Hepatocyte (in vitro differentiated cells): ENCODE data around the gene BACH2.

ENCODE experiments used
- EZH2 ChIP-seq: fragments of 200-600 bp; sonication (generic); IDR thresholded peaks from 2 replicates; pipeline ENCODE4 v1.6.1; 2016; ENCODE audit warnings: antibody characterized with exemption, mild to moderate bottlenecking, borderline replicate concordance
- EZH2phosphoT487 ChIP-seq: fragments of 200-600 bp; sonication (generic); IDR thresholded peaks from one replicate; pipeline ENCODE4 v1.6.1; 2018; ENCODE audit warnings: antibody characterized with exemption, mild to moderate bottlenecking, low read depth, moderate library complexity; ENCODE audit not compliant: unreplicated experiment, severe bottlenecking
- TF ChIP-seq, protein P1 (sequence below): fragments of 200-600 bp; sonication (generic); IDR thresholded peaks from 2 replicates; pipeline ENCODE4 v1.5.1; 2016; ENCODE audit warnings: antibody characterized with exemption, mild to moderate bottlenecking; ENCODE audit not compliant: poor library complexity

DNA sequence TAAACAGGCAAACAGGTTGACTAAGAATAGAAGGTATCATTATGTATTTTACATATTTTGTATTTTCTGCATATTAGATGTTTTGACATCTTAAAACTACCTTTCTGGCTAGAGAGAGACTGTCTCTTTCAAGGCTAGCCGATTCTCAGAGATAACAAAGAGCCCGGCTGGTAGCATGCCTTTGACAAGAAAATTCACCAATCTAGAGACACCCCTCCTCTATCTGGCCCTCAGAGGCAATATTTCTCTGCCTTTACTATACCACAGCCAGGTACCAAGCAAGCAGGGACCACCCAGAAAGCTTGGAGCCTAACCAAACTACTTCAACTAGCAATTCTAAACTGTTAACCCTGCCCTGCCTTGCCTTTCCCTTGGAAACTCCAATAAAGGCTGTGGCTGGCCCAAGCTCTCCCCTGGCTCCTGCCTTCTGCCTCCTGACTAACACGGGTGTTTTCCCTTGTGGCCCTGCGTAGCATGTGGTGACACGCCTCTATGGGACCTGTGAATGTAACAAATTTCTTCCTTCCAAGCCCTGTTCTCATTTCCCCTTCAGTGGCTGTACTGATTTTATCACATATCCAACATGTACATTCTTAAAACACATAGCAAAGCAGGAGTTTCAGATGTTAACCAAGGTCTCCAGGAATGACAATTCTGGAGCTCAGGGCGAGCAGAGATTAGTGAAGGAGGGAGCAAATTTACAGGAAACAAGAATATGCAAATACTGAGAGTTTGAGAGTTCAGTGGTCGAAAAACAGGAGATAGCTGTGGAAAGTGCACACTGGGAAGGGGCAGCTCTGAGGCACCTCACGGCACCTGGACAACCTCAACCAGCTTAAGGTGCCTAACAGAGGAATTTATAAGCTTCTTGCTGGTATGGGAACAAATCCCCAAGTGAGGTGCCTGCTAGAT, 120.8 kb downstream of the BACH2 start:
- TF ChIP-seq, protein P1, sequence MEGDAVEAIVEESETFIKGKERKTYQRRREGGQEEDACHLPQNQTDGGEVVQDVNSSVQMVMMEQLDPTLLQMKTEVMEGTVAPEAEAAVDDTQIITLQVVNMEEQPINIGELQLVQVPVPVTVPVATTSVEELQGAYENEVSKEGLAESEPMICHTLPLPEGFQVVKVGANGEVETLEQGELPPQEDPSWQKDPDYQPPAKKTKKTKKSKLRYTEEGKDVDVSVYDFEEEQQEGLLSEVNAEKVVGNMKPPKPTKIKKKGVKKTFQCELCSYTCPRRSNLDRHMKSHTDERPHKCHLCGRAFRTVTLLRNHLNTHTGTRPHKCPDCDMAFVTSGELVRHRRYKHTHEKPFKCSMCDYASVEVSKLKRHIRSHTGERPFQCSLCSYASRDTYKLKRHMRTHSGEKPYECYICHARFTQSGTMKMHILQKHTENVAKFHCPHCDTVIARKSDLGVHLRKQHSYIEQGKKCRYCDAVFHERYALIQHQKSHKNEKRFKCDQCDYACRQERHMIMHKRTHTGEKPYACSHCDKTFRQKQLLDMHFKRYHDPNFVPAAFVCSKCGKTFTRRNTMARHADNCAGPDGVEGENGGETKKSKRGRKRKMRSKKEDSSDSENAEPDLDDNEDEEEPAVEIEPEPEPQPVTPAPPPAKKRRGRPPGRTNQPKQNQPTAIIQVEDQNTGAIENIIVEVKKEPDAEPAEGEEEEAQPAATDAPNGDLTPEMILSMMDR: no peak
- TF ChIP-seq EZH2 (no peak), EZH2phosphoT487 (no peak)
